WTC11 (cell line): Measurements from ENCODE around the gene CAPN1.

ENCODE experiments used
- NR2C2 ChIP-seq: sonication (generic); formaldehyde crosslinking; IDR thresholded peaks from 2 replicates; pipeline ENCODE4 v1.8.0; 2022; ENCODE audit warnings: mild to moderate bottlenecking, missing genetic modification reagents
- SMAD3 ChIP-seq: sonication (generic); formaldehyde crosslinking; IDR thresholded peaks from 2 replicates; pipeline ENCODE4 v1.8.0; 2022; ENCODE audit warnings: missing genetic modification reagents, mild to moderate bottlenecking, borderline replicate concordance
- SMAD4 ChIP-seq: sonication (generic); formaldehyde crosslinking; IDR thresholded peaks from 2 replicates; pipeline ENCODE4 v1.8.0; 2022; ENCODE audit warnings: mild to moderate bottlenecking, missing genetic modification reagents
- TF ChIP-seq, protein P1 (sequence below): fragments of 200-600 bp; IDR thresholded peaks from 2 replicates; pipeline ENCODE4 v1.8.0; 2022; ENCODE audit warnings: antibody characterized with exemption
- TF ChIP-seq, protein P2 (sequence below): sonication (generic); formaldehyde crosslinking; IDR thresholded peaks from 2 replicates; pipeline ENCODE4 v1.8.1; 2022; ENCODE audit warnings: missing genetic modification reagents, borderline replicate concordance

DNA sequence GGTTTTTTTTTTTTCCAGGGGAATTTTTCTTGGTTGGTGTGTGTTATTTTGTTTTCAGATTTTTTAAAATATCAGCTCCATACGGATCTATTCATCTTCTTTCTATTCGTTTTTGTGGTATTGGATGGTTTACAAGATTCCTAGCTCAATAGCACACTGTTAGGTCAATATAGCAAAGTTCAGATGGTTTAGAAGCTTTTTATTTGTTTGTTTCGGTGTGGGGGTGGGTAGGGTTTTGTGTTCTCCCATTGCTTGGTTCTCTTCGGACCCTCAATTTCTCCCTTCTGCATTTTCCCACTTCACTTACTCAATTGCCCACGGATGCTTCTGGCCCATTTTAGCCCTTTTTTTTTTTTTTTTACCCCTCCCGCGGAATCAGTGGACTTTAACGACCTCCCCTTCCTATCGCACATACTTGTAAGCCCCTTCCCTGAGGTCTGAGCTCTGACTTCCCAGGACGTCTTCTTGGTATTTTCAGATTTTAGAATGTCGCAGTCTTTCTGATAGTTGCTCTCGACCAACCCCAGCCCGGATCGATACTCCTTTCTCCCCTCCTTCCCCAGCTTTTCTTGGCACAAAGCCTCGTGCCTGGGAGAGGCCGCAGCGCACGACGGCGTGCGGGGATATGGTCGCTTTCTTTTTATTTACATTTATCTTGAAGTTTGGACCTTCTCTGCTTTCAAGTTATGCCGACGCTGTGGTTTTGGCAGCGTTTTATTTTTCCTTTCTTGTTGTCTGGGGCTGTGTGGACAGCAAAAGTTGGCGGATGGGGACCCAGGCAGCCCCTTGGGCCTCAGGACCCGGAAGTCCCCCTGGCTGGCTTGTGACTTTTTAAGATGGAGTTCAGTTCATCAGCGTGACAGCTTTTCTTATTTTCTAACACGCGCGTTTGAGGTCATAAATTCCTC, 16.1 kb upstream of the CAPN1 start:
- TF ChIP-seq, protein P1, sequence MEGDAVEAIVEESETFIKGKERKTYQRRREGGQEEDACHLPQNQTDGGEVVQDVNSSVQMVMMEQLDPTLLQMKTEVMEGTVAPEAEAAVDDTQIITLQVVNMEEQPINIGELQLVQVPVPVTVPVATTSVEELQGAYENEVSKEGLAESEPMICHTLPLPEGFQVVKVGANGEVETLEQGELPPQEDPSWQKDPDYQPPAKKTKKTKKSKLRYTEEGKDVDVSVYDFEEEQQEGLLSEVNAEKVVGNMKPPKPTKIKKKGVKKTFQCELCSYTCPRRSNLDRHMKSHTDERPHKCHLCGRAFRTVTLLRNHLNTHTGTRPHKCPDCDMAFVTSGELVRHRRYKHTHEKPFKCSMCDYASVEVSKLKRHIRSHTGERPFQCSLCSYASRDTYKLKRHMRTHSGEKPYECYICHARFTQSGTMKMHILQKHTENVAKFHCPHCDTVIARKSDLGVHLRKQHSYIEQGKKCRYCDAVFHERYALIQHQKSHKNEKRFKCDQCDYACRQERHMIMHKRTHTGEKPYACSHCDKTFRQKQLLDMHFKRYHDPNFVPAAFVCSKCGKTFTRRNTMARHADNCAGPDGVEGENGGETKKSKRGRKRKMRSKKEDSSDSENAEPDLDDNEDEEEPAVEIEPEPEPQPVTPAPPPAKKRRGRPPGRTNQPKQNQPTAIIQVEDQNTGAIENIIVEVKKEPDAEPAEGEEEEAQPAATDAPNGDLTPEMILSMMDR = no peak
- TF ChIP-seq SMAD4 (CRISPR knock-in tag) = no peak
- no peak for TF ChIP-seq NR2C2 (CRISPR knock-in tag)
- no peak for TF ChIP-seq SMAD3
- TF ChIP-seq, protein P2, sequence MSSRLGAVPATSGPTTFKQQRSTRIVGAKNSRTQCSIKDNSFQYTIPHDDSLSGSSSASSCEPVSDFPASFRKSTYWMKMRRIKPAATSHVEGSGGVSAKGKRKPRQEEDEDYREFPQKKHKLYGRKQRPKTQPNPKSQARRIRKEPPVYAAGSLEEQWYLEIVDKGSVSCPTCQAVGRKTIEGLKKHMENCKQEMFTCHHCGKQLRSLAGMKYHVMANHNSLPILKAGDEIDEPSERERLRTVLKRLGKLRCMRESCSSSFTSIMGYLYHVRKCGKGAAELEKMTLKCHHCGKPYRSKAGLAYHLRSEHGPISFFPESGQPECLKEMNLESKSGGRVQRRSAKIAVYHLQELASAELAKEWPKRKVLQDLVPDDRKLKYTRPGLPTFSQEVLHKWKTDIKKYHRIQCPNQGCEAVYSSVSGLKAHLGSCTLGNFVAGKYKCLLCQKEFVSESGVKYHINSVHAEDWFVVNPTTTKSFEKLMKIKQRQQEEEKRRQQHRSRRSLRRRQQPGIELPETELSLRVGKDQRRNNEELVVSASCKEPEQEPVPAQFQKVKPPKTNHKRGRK (CRISPR knock-in tag) = no peak
